ENCODE data around the gene GARRE1.
"Not testable (repeated sequence)": the region's sequence is repeated elsewhere in the genome, so short reads cannot be mapped to it uniquely, and the experiment has no call there.

GARRE1 gene

DNA sequence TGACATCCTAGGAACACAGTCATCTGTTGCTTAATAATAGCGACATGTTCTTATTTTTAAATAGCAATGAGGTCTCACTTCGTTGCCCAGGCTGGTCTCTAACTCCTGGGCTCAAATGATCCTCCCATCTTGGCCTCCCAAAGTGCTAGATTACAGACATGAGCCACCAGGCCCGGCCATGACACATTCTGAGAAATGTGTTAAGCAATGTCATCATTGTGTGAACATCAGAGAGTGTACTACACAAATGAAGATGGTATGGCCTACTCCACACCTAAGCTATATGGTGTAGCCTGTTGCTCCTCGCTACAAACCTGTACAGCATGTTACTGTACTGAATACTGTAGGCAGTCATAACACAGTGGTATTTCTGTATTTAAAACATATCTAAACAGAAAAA lies 24.6 kb upstream of the GARRE1 start:
- in situ Hi-C loops (cut with HindIII; ENCODE audit: low sequenced_read_pairs), result loop anchor here (5.0 to 10.0 kb wide), 2 partner anchors 57 to 95 kb away; partner anchors contain the start of gene LSM14A

DNA sequence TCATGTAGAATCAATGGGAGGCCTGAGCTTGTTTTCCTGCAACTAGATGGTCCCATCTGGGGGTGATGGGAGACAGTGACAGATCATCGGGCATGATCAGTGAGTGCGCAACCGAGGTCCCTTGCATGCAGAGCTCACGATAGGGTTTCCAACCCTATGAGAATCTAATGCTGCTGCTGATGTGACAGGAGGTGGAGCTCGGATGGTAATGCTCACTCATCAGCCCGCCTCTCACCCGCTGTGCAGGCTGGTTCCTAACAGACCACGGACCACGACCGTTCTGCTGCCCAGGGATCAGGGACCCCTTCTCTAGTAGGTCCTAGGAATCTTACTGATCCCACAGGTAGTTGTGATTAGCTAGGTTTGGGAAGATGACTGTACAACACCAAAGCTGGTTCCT lies 23.5 kb upstream of the GARRE1 start:
- in situ Hi-C loops (cut with HindIII; ENCODE audit: low sequenced_read_pairs), result loop anchor here (5.0 to 10.0 kb wide), 2 partner anchors 59 to 94 kb away; partner anchors contain the start of gene LSM14A

- in situ Hi-C loops (cut with HindIII; ENCODE audit: low sequenced_read_pairs), result loop anchor here (5.0 to 10.0 kb wide), 2 partner anchors 59 to 93 kb away; partner anchors contain the start of gene LSM14A
Measured at GRCh38 chr19:34231439-34231838, 22.9 kb upstream of the GARRE1 start.

- in situ Hi-C loops (cut with HindIII; ENCODE audit: low sequenced_read_pairs), result loop anchor here (5.0 to 10.0 kb wide), 2 partner anchors 61 to 92 kb away; partner anchors contain the start of gene LSM14A
Measured at GRCh38 chr19:34232566-34233481, 21.5 kb upstream of the GARRE1 start.

- in situ Hi-C loops (cut with HindIII; ENCODE audit: low sequenced_read_pairs), result loop anchor here (5.0 to 10.0 kb wide), 3 partner anchors 38 to 107 kb away; no protein-coding TSS in a partner anchor
Measured at GRCh38 chr19:34235425-34235940, 18.9 kb upstream of the GARRE1 start.

- in situ Hi-C loops (cut with HindIII; ENCODE audit: low sequenced_read_pairs), result loop anchor here (5.0 to 10.0 kb wide), 3 partner anchors 39 to 106 kb away; no protein-coding TSS in a partner anchor
Measured at GRCh38 chr19:34236035-34236987, 18.0 kb upstream of the GARRE1 start.

GRCh38 chr19:34237283-34237682 lies 17.1 kb upstream of the GARRE1 start:
- in situ Hi-C loops (cut with HindIII; ENCODE audit: low sequenced_read_pairs), result loop anchor here (5.0 to 10.0 kb wide), 3 partner anchors 40 to 105 kb away; no protein-coding TSS in a partner anchor

- in situ Hi-C loops (cut with HindIII; ENCODE audit: low sequenced_read_pairs), result loop anchor here (5.0 to 10.0 kb wide), 3 partner anchors 41 to 104 kb away; no protein-coding TSS in a partner anchor
Measured at GRCh38 chr19:34237939-34238338, 16.4 kb upstream of the GARRE1 start.

GRCh38 chr19:34241513-34242337 lies 12.6 kb upstream of the GARRE1 start:
- in situ Hi-C loops (cut with HindIII; ENCODE audit: low sequenced_read_pairs), result no loop called here

GRCh38 chr19:34243138-34243875 lies 11.0 kb upstream of the GARRE1 start:
- in situ Hi-C loops (cut with HindIII; ENCODE audit: low sequenced_read_pairs), result not testable (repeated sequence)

GRCh38 chr19:34243876-34244578 lies 10.3 kb upstream of the GARRE1 start:
- in situ Hi-C loops (cut with HindIII; ENCODE audit: low sequenced_read_pairs), result no loop called here

DNA sequence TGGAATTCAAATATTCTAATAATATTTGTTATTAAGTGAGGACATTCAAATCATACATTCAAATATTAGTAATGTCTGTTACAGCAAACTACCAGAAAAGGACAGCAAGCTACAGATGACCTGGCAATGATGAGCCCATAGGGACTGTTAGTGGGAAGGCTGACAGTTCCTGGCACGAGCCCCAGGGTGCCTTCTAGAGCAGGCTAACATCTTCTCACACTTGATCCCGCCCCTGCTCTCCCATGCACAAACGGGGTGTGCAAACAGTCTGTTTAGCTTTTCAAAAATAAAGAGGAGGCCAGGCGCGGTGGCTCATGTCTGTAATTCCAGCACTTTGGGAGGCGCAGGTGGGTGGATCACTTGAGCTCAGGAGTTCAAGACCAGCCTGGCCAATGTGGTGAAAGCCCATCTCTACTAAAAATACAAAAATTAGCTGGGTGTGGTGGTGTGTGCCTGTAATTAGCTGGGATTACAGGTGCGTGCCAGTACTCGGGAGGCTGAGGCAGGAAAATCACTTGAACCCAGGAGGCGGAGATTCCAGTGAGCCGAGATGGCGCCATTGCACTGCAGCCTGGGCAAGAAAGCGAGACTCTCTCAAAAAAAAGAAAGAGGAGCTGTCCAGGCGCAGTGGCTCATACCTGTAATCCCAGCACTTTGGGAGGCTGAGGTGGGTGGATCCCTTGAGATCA lies 9.6 kb upstream of the GARRE1 start:
- in situ Hi-C loops (cut with HindIII; ENCODE audit: low sequenced_read_pairs), result no loop called here

DNA sequence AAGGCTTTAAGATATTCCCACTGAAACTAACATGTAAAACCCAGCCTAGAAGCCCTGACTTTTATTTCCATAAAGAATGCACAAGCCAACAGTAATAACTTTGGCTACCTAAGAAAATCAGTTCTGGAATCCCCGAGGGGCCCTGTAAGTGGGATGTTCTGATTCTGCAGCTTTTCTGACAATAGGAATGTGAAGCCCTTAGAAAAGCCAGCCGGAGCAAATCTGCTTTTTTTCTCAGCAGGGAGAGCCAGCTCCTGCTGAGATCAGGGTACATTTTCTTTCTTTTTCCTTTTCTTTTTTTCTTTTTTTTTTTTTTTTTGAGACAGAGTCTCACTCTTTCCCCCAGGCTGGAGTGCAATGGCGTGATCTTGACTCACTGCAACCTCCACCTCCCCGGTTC lies 8.0 kb upstream of the GARRE1 start:
- in situ Hi-C loops (cut with HindIII; ENCODE audit: low sequenced_read_pairs), result no loop called here

GRCh38 chr19:34248941-34249340 lies 5.4 kb upstream of the GARRE1 start:
- in situ Hi-C loops (cut with HindIII; ENCODE audit: low sequenced_read_pairs), result no loop called here

DNA sequence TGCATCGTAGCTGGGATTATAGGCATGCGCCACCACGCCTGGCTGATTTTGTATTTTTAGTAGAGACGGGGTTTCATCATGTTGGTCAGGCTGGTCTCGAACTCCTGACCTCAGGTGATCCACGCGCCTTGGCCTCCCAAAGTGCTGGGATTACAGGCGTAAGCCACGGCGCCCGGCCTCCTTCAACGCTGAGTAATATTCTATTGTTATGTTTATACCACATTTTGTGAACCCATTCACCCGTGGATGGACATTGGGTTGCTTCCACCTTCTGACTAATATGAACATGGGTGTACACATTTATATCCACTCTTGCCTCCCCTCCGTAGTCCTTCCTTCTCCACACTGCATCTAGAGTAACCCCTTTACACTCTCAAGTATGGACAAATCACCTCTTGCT lies 1.2 kb upstream of the GARRE1 start:
- in situ Hi-C loops (cut with HindIII; ENCODE audit: low sequenced_read_pairs), result not testable (repeated sequence)

DNA sequence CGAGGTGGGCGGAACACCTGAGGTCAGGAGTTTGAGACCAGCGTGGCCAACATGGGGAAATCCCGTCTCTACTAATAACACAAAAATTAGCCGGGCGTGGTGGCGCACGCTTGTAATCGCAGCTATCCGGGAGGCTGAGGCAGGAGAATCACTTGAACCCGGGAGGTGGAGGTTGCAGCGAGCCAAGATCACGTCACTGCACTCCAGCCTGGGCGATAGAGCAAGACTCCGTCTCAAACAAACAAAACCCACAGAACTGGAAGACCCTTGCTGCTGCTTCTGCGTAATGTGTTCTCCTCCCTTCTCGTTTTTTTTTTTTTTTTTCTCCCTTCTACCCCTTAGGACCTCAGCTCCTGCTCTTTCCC lies 691 bp upstream of the GARRE1 start:
- in situ Hi-C loops (cut with HindIII; ENCODE audit: low sequenced_read_pairs), result not testable (repeated sequence)

- in situ Hi-C loops (cut with HindIII; ENCODE audit: low sequenced_read_pairs), result no loop called here
Measured at GRCh38 chr19:34254698-34255432, 511 bp downstream of the GARRE1 start.
